OCI-LY7 (cell line): Measurements from ENCODE around the gene TNFSF15. TPM values are rescaled to one million over a fixed set of nuclear protein-coding genes. Genes with fewer than 3 reads are reported as not detected.

ENCODE experiments used
- BruUV-seq: library from RNA; stranded (reverse); fragments of 400-500 nt; replicated peaks from 2 replicates; lab custom pipeline; 2021; lab: Mats Ljungman, UMichigan
- CTCF ChIA-PET: fragments of 300-600 bp; sonication (Branson Sonifier 250); formaldehyde crosslinking; loops from one replicate; lab custom pipeline; 2022; ENCODE audit warnings: antibody characterized with exemption; ENCODE audit not compliant: unreplicated experiment; lab: Charles Lee
- POLR2A ChIA-PET: fragments of 300-600 bp; sonication (Branson Sonifier 250); formaldehyde crosslinking; loops from one replicate; lab custom pipeline; 2022; ENCODE audit warnings: antibody characterized with exemption; lab: Charles Lee
- DNase-seq: peaks from one replicate; pipeline ENCODE4 v3.0.0-alpha.2; 2015; ENCODE audit warnings: low spot score
- H2AFZ ChIP-seq: fragments of 200-600 bp; sonication (generic), shearing (Covaris generic); 2 replicates; pipeline ENCODE4 v1.6.1; 2014; ENCODE audit warnings: mild to moderate bottlenecking, antibody characterized with exemption, low read length, moderate library complexity
- H3K27ac ChIP-seq: fragments of 200-600 bp; sonication (generic); 2 replicates; pipeline ENCODE4 v1.5.1; 2014; ENCODE audit warnings: mixed run types, low read depth, mild to moderate bottlenecking, moderate library complexity, low read length, inconsistent platforms; ENCODE audit not compliant: poor library complexity, severe bottlenecking
- H3K36me3 ChIP-seq: fragments of 200-600 bp; sonication (generic); 2 replicates; pipeline ENCODE4 v1.6.1; 2014; ENCODE audit warnings: mild to moderate bottlenecking, antibody characterized with exemption, low read length, moderate library complexity, mixed read lengths; ENCODE audit not compliant: insufficient read depth
- H3K4me1 ChIP-seq: fragments of 200-600 bp; sonication (generic); 2 replicates; pipeline ENCODE4 v1.5.1; 2014; ENCODE audit warnings: mild to moderate bottlenecking, low read length; ENCODE audit not compliant: insufficient read depth, poor library complexity, severe bottlenecking
- H3K4me2 ChIP-seq: fragments of 200-600 bp; sonication (generic); 2 replicates; pipeline ENCODE4 v1.6.1; 2014; ENCODE audit warnings: mild to moderate bottlenecking, low read length
- H3K4me3 ChIP-seq: fragments of 200-600 bp; sonication (generic); 2 replicates; pipeline ENCODE4 v1.5.1; 2014; ENCODE audit warnings: mild to moderate bottlenecking, low read depth, low read length; ENCODE audit not compliant: poor library complexity, severe bottlenecking
- H3K79me2 ChIP-seq: fragments of 200-600 bp; sonication (generic); 2 replicates; pipeline ENCODE4 v1.6.1; 2016; ENCODE audit warnings: low read depth, mild to moderate bottlenecking, low read length, moderate library complexity, mixed read lengths; ENCODE audit not compliant: insufficient read depth
- H3K9me2 ChIP-seq: fragments of 200-600 bp; sonication (generic); 2 replicates; pipeline ENCODE4 v1.6.1; 2016; ENCODE audit warnings: mild to moderate bottlenecking, low read length, mixed read lengths; ENCODE audit not compliant: insufficient read depth
- H3K9me3 ChIP-seq: fragments of 200-600 bp; sonication (generic); 2 replicates; pipeline ENCODE4 v1.6.1; 2014; ENCODE audit warnings: mild to moderate bottlenecking, mixed run types, low read length, mixed read lengths
- H4K20me1 ChIP-seq: fragments of 200-600 bp; sonication (generic); 2 replicates; pipeline ENCODE4 v1.6.1; 2014; ENCODE audit warnings: mild to moderate bottlenecking, antibody characterized with exemption, low read length, moderate library complexity, mixed read lengths; ENCODE audit not compliant: insufficient read depth
- EZH2phosphoT487 ChIP-seq: fragments of 200-600 bp; sonication (generic); IDR thresholded peaks from 2 replicates; pipeline ENCODE4 v1.6.1; 2018; ENCODE audit warnings: low read depth, borderline replicate concordance, mild to moderate bottlenecking, mixed run types, antibody characterized with exemption, low read length, moderate library complexity, mixed read lengths
- intact Hi-C: fragments of 100-400 bp; cut with micrococcal nuclease; formaldehyde crosslinking; loops from one replicate; pipeline ENCODE4 v1.10.0; 2022; ENCODE audit not compliant: unreplicated experiment
- total RNA-seq, 2 experiments: library from RNA; depleted of rRNA in 1 of 2; stranded (reverse); fragments of >200 nt in 1 of 2; shearing (Covaris generic) in 1 of 2; gene quantifications; 2 replicates each; pipeline ENCODE4 v1.2.3, GENCODE V29; 2014 to 2022
- TF ChIP-seq, protein P1 (sequence below): fragments of 200-600 bp; sonication (generic); conservative IDR thresholded peaks from 2 replicates; pipeline ENCODE4 v1.5.1; 2014; ENCODE audit warnings: mild to moderate bottlenecking, antibody characterized with exemption, low read length, moderate library complexity, mixed read lengths

The TNFSF15 gene
- total RNA-seq, 2 experiments from 2014 or later: 0.23 TPM; not detected in 1

DNA sequence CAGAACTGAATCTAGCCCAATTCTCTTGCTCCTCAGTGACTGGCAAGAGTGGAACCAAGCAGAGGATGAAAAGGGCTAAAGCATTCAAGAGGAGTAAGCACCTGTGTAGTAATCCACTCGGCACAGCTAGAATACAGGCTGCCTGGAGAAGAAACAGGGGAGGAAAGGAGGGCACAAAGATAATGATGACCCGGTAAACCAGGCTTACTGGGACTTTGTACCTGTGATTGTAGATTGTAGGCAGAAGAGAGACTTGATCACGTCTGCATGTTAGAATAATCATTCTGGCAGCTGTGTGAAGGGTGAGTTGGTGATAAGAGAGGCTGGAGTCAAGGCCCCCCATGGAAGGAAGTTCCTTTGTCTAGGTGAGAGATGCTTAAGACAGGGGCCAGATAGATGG lies 20.6 kb upstream of the TNFSF15 start:
- no TSS peak for BruUV-seq
- CTCF ChIA-PET: no interaction called here
- intact Hi-C loops: no loop called here

DNA sequence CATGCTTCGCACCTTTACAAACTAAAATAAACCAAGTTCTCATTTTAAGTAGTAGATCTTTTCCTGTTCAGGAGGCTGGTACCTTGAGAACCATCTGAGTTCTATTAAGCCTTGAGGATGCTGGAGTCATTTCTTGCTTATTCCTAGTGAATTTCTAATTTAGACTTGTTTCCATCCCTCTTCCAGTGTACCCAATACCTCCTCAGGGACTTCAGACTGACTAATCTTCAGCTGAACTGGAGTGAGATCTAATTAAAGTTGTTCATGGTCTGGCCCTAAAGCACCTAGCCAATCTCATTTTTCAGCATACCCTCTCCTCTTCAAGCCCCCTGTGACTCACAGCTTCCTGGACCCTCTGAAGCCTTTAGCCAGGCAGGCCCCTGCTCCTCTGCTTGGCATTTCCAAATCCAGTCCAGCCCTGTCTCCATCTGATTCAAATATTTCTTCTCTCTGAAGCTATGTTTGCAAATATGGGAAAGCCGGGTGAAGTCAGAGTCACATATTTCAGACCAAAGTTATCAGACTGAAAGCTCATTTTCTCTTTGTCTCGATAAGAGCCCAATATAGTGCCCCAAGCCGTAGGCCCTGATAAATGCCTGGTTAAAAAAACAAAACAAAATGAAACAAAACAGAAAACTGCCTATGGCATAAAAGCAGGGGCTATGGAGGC lies 19.4 kb upstream of the TNFSF15 start:
- Histone ChIP-seq H2AFZ (no peak overlapping the region), H4K20me1 (no peaks in the 10 kb centered on the region), H3K36me3 (no peaks in the 10 kb centered on the region), H3K9me3 (no peaks in the 10 kb centered on the region), H3K79me2 (no peaks in the 10 kb centered on the region), H3K4me2 (no peak overlapping the region), H3K27ac (no peak overlapping the region), H3K4me1 (no peaks in the 10 kb centered on the region), H3K9me2 (no peaks in the 10 kb centered on the region), H3K4me3 (no peak overlapping the region)
- intact Hi-C loops: no loop called here
- ChIA-PET POLR2A (interaction anchor here (0.5 to 1.4 kb wide), 4 partner anchors 9 to 237 kb away, joined by 3 to 5 read pairs (median 4); no protein-coding TSS in a partner anchor), CTCF (no interaction called here)
- DNase-seq: no peak
- no TSS peak for BruUV-seq
- TF ChIP-seq, protein P1, sequence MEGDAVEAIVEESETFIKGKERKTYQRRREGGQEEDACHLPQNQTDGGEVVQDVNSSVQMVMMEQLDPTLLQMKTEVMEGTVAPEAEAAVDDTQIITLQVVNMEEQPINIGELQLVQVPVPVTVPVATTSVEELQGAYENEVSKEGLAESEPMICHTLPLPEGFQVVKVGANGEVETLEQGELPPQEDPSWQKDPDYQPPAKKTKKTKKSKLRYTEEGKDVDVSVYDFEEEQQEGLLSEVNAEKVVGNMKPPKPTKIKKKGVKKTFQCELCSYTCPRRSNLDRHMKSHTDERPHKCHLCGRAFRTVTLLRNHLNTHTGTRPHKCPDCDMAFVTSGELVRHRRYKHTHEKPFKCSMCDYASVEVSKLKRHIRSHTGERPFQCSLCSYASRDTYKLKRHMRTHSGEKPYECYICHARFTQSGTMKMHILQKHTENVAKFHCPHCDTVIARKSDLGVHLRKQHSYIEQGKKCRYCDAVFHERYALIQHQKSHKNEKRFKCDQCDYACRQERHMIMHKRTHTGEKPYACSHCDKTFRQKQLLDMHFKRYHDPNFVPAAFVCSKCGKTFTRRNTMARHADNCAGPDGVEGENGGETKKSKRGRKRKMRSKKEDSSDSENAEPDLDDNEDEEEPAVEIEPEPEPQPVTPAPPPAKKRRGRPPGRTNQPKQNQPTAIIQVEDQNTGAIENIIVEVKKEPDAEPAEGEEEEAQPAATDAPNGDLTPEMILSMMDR: no peak
- TF ChIP-seq EZH2phosphoT487: no peak

More for the DNA sequence above, 20.6 kb upstream of the TNFSF15 start:
- Histone ChIP-seq H3K27ac (no peak overlapping the region), H3K9me2 (no peaks in the 10 kb centered on the region), H2AFZ (no peak overlapping the region), H3K9me3 (no peaks in the 10 kb centered on the region), H3K36me3 (no peaks in the 10 kb centered on the region), H3K79me2 (no peaks in the 10 kb centered on the region), H3K4me1 (no peaks in the 10 kb centered on the region), H3K4me3 (no peak overlapping the region), H3K4me2 (no peak overlapping the region), H4K20me1 (no peaks in the 10 kb centered on the region)
- DNase-seq: no peak
- POLR2A ChIA-PET: no interaction called here
- no peak for TF ChIP-seq EZH2phosphoT487
- TF ChIP-seq, protein P1: no peak

DNA sequence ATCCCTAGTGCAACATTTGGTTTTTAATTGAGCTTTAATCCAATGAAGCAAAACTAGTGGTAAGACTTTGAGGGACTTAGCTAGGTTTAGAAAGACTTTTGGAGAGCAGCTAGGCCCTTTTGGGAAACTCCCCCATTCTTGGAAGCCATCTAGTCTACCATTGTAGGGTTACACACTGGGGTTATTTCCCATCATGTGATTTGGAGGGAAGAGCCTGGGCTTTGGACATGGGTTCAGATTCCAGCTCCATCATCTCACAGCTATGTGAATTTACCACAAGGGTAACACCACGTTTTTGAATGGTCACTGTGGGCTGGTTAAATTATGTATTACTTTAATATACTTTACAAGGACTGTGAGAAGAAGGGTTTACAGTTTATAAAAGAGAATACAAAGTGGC lies 18.3 kb upstream of the TNFSF15 start:
- Histone ChIP-seq H3K27ac (no peak overlapping the region), H3K9me2 (no peaks in the 10 kb centered on the region), H3K4me1 (no peaks in the 10 kb centered on the region), H3K79me2 (no peaks in the 10 kb centered on the region), H3K36me3 (no peaks in the 10 kb centered on the region), H4K20me1 (no peaks in the 10 kb centered on the region), H3K9me3 (no peaks in the 10 kb centered on the region), H3K4me3 (no peak overlapping the region), H2AFZ (no peak overlapping the region), H3K4me2 (no peak overlapping the region)
- CTCF ChIA-PET: no interaction called here
- DNase-seq: no peak
- POLR2A ChIA-PET: interaction anchor here (0.6 to 1.4 kb wide), 4 partner anchors 8 to 35 kb away, joined by 3 to 5 read pairs (median 3); no protein-coding TSS in a partner anchor
- intact Hi-C loops: no loop called here
- TF ChIP-seq, protein P1: no peak
- TF ChIP-seq EZH2phosphoT487: no peak
- BruUV-seq: no TSS peak
